Measurements from ENCODE around the gene EFNA1. TPM values are rescaled to one million over a fixed set of nuclear protein-coding genes. Genes with fewer than 3 reads are reported as not detected.

EFNA1 gene
- total and polyA plus RNA-seq, 2 donors (not counting 3 experiments of a cell fraction or from before 2014, with no cell fraction given): 107 to 289 TPM

GRCh38 chr1:155135415-155136028 lies 7.8 kb downstream of the EFNA1 start, which contains the start of gene SLC50A1:
TSS of gene SLC50A1 (plus strand) at chr1:155135852. CDS start at chr1:155135912, 60 bp downstream.
- no peaks in the 10 kb centered on the region for H3K27me3 ChIP-seq (ENCODE audit: control insufficient read depth in 2 of 2, insufficient read depth in 2 of 2, low read length in 2 of 2)
- H3K4me1 ChIP-seq (ENCODE audit: control insufficient read depth, extremely low read depth, insufficient read depth, low read length): peaks cover 49% of the 10 kb centered on the region
- H4K20me1 ChIP-seq (replicated peaks; ENCODE audit: control insufficient read depth, extremely low read depth, insufficient read depth, low read length): no peaks in the 10 kb centered on the region
- intact Hi-C loops (cut with micrococcal nuclease): loop anchor here (1.0 kb wide), 3 partner anchors 8 to 41 kb away; partner anchors contain the start of gene EFNA1
- peak within 1 kb of the TSS; percentile 32 for H2AFZ ChIP-seq (ENCODE audit: low read depth, low read length)
- H3K27ac ChIP-seq (ENCODE audit: insufficient read depth, low read depth, low read length): peak within 1 kb of the TSS; percentile 98
- H3K4me3 ChIP-seq (replicated peaks in 1 of 3; ENCODE audit: insufficient read depth in 1 of 3, low read depth in 1 of 3, low read length in 3 of 3): peak within 1 kb of the TSS; percentile 21 to 62 (median 53)
- H3K4me2 ChIP-seq (ENCODE audit: insufficient read depth, low read length): peak within 1 kb of the TSS; percentile 82
- ChIA-PET CTCF (interaction anchor here (0.9 to 15.5 kb wide), 9 partner anchors 11 to 58 kb away, joined by 3 to 204 read pairs (median 5); partner anchors contain the start of gene KRTCAP2), POLR2A (interaction anchor here (1.3 to 1.5 kb wide), 2 partner anchors 32 to 38 kb away, joined by 3 to 4 read pairs; partner anchors contain the start of gene KRTCAP2)
- DNase-seq (ENCODE audit: low read depth, low spot score): peak; percentile 97
- BruUV-seq (replicated peaks): no TSS peak
- dilution Hi-C loops (cut with MboI; ENCODE audit: extremely low pct_ligation_motif_present, low sequenced_read_pairs): no loop called here
- FAIRE-seq: no peak
- no peaks in the 10 kb centered on the region for H3K9me3 ChIP-seq (replicated peaks; ENCODE audit: control insufficient read depth, insufficient read depth, low read length)
- H3K36me3 ChIP-seq (ENCODE audit: control insufficient read depth in 2 of 2, extremely low read depth in 1 of 2, insufficient read depth in 2 of 2, low read length in 2 of 2): peaks cover 22 to 30% of the 10 kb centered on the region in 2 experiments
- TF ChIP-seq FOS (IDR thresholded peaks at IDR 0.05; ENCODE audit: borderline replicate concordance, insufficient read depth, low read length): no peak
- no peak for TF ChIP-seq JUN (IDR thresholded peaks at IDR 0.05; ENCODE audit: borderline replicate concordance, insufficient read depth, insufficient read length, low read depth)
- TF ChIP-seq EZH2 (IDR thresholded peaks at IDR 0.05; ENCODE audit: borderline replicate concordance, low read depth, low read length, severe bottlenecking): no peak
- no peak for TF ChIP-seq GATA2 (IDR thresholded peaks at IDR 0.05; ENCODE audit: insufficient read depth, insufficient read length, low read depth, low read length)
- TF ChIP-seq CTCF (IDR thresholded peaks at IDR 0.05; ENCODE audit: extremely low read depth in 1 of 2, insufficient read depth in 1 of 2, low read depth in 1 of 2, low read length in 2 of 2): peak in 1 of 2 donors; percentile 32
- peak; percentile 93 for TF ChIP-seq POLR2A (IDR thresholded peaks at IDR 0.05; ENCODE audit: low read depth, low read length)
- TF ChIP-seq MYC (IDR thresholded peaks at IDR 0.05; ENCODE audit: low read depth, low read length): no peak
- TF ChIP-seq POLR2AphosphoS5 (IDR thresholded peaks at IDR 0.05; ENCODE audit: insufficient read depth, low read depth, low read length): peak; percentile 93
- no peaks in the 10 kb centered on the region for H3K9me1 ChIP-seq (replicated peaks; ENCODE audit: control insufficient read depth, extremely low read depth, insufficient read depth, low read length)
- H3K9ac ChIP-seq (replicated peaks; ENCODE audit: extremely low read depth, insufficient read depth, low read length): peak within 1 kb of the TSS; percentile 91
- H3K79me2 ChIP-seq (ENCODE audit: control insufficient read depth, insufficient read depth, low read length): peaks cover 36% of the 10 kb centered on the region
